GM19395 (cell line): ENCODE data around the gene DMAC2.
"Not testable (repeated sequence)": the region's sequence is repeated elsewhere in the genome, so short reads cannot be mapped to it uniquely, and the experiment has no call there.

ENCODE experiments used
- ATAC-seq: cut with Tn5 transposase; IDR thresholded peaks from one replicate; pipeline ENCODE4 v1.9.1; 2021; ENCODE audit warnings: mild to moderate bottlenecking, moderate library complexity; ENCODE audit not compliant: unreplicated experiment

Gene DMAC2

GRCh38 chr19:41443813-41444455 is 4.2 kb upstream of the DMAC2 start:
- no peak for ATAC-seq

GRCh38 chr19:41442473-41443355 is 3.0 kb upstream of the DMAC2 start, which contains the start of gene ERICH4:
ERICH4 (plus strand) TSS chr19:41443156; CDS start chr19:41443170, 14 bp downstream.
- no peak for ATAC-seq

- no peak for ATAC-seq
These were observed 1.7 kb upstream of the DMAC2 start for GRCh38 chr19:41441321-41441945.

DNA sequence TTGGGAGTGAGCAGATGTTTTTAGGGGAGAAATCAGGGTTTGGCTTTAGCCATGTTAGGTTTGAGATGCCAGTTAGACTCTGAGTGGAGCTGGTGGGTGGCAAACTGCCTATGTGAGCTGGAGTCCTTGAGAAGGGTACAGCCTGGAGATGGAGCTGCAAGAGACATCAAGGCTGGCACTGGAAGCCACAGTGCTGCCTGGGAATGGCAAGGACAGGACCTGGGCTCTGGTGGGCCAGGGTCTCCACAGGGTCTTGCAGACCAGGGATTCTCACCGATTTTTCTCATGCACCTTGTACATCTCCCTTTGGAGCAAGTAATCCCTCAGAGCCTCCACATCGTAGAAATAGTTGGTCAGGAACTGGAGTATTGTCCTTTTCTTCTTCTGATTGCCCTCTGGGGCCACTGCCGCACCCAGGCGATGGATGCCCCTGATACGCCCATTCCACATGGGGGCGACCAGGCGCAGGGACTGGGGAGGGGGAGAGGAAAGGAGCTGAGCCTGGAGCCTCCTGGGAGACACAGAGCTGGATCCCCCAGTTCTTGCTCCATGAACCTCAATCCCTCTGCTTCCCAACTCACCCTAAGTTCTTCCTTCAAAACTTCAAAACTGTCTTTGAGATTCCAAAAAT is 1.7 kb downstream of the DMAC2 start:
- ATAC-seq: no peak

DNA sequence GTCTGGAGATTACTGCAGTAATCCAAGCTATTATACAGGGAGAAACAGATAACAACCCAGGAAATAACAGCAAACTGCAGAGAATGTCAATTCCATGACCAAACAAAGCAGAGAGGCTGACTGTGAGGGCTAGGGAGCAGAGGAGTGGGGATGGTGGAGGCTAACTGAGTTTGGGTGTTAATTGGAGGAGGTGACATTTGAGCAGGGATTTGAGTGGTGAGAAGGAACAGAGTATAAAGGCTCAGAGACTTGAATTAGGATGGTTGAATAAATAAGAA is 3.1 kb downstream of the DMAC2 start:
- ATAC-seq: no peak

DNA sequence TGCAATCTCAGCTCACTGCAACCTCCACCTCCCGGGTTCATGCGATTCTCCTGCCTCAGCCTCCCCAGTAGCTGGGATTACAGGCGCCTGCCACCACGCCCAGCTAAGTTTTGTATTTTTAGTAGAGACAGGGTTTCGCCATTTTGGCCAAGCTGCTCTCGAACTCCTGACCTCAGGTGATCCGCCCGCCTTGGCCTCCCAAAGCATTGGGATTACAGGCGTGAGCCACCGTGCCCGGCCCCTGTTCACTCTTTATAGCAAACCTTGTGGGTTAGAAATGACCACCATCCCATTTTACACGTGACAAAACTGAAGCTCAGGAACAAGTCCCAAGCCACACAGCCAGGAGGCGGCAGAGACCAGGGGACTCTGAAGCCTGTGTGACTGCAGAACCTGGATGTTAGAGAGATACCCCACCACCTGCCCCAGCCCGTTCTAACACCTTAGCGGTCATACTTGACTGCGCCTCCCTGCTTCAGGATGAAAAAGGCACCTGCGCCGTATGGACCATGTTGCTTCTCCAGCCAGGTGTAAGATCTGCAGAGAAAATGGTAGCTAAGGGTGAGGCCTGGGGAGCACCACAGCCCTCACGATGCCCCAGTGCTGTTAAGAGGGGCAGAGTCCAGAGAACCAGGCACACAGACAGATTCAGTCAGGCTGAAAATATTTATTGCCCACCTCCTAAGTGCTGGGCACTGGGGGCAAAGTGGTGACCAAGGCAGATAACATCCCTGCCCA is 3.6 kb downstream of the DMAC2 start:
- ATAC-seq: no peak

DNA sequence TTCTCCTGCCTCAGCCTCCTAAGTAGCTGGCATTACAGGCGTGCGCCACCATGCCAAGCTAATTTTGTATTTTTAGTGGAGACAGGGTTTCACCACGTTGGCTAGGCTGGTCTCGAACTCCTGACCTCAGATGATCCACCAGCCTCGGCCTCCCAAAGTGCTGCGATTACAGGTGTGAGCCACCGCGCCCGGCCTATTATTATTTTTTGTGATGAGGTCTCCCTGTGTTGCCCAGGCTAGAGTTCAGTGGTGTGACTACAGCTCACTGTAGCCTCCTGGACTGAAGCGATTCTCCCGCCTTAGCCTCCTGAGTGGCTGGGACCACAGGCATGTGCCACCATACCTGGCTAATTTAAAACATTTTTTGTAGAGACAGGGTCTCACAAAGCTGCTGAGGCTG is 4.3 kb downstream of the DMAC2 start:
- not testable (repeated sequence) for ATAC-seq

DNA sequence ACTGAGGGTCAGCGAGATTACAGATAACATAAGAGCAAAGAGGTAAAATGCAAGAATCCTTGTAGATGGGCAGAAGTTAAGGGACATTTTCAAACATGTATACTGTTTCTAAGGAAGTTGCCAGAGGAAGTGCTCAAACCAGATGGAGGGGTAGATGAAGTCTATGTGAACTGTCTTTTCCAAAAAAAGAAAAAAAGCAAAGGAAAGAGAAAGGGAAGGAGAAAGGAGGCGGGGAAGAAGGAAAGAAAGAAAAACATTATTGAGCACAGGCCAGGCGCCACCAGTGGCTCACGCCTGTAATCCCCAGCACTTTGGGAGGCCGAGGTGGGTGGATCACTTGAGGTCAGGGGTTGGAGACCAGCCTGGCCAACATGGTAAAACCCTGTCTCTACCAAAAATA is 5.3 kb downstream of the DMAC2 start:
- no peak for ATAC-seq

- no peak for ATAC-seq
These were observed 6.5 kb downstream of the DMAC2 start for GRCh38 chr19:41433171-41433570.

DNA sequence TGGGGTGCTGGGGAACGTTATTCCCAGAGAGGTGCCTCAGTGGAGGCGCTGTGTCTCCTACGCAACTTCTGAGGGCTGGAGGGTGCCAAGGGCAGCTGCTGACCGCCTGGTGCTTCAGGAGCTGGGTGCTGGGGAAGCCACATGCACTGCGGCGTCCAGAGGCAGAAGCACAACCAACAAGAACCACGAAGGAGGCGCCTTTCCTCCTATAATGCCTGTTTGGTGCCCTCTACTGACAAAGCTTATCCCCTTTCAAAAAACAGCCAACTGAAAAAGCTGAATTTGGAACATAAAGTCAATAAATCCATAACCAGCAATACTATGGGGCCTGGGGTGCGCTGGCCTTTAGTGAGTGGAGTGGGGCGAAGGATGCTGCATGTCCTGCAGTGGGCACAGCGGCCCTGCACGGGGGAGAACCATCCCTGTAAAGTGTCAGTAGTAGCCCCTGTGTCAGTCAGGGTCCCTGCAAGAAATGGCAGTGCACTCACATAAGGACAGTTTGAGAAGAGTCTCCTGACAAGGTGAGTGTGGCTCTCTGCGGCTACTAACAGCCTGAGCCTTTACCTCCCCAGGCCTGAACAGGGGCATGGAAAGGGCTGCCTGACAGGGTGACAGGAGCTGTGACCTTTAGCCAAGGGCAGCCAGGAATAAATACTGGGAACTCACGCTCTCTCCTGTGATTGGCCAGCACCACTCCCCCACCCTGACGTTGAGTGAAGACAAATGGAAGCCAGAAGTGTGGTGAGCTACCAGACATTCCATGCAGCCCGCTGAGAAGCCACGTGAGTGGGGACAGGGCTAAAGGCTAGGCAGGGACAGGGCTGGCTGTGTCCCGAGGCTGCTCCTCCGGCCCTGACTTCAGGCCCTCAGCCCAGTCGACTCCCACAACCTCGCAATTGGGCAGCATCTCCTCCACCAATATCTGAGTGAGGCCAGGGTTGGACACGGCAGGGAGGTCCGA is 8.0 kb downstream of the DMAC2 start:
- no peak for ATAC-seq

GRCh38 chr19:41430922-41431321 is 8.8 kb downstream of the DMAC2 start:
- no peak for ATAC-seq

- no peak for ATAC-seq
These were observed 11.2 kb downstream of the DMAC2 start for GRCh38 chr19:41428481-41428859.

GRCh38 chr19:41427647-41428480 is 11.8 kb downstream of the DMAC2 start:
- ATAC-seq: no peak

GRCh38 chr19:41426952-41427646 is 12.6 kb downstream of the DMAC2 start, which contains the start of gene B3GNT8:
B3GNT8 (minus strand) TSS chr19:41427374; CDS start chr19:41426778, 596 bp downstream.
- no peak for ATAC-seq

GRCh38 chr19:41426116-41426841 is 13.4 kb downstream of the DMAC2 start:
- ATAC-seq: no peak

DNA sequence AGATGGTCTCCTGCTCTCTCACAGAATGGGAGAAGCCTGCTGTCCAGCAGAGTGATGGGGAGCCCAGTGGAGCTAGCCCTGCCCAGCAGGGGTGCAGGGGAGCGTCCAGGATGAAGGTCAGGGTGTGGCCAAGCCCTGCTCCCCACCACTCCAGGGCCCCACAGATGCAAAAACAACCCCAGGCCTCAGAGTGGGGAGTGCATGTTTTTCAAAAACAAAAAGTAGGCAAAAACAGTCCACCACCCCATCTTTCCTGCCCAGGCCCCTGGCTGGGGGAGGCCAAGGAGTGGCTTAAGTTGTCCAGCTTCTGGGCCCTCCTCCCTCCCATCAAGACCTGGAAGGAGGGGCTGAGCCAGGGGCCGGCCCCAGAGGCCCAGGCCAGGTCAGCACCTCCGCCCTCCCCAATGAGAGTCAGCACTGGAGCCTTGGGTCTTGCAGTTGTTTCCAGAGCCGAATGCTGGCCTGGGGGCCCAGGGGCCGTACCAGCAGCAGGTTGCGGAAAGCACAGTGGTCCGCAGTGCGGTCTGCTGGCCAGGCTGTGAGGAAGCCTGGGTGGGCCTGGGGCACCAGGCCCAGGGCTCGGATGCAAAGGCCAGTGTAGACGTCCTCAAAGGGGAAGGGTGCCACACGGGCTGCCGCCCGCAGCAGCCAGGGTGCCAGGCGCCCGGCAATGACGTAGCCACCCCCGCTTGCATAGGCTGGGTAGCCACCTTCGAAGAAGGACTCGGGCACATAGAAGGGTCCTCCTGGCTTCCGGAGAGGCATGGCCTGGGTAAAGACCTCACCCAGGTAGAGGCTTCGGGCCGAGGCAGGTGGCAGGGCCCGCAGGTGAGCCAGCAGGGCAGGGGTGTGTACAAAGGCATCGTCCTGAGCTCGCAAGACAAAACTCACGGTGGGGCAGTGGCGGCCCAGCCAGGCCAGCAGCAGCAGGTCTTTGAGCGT is 14.3 kb downstream of the DMAC2 start:
- no peak for ATAC-seq
